Measurements from ENCODE around the gene LIPC. TPM values are rescaled to one million over a fixed set of nuclear protein-coding genes. Genes with fewer than 3 reads are reported as not detected.
"Not testable (repeated sequence)": the region's sequence is repeated elsewhere in the genome, so short reads cannot be mapped to it uniquely, and the experiment has no call there.

The LIPC gene
- total RNA-seq, 1 donor from 2014 or later, result not detected

DNA sequence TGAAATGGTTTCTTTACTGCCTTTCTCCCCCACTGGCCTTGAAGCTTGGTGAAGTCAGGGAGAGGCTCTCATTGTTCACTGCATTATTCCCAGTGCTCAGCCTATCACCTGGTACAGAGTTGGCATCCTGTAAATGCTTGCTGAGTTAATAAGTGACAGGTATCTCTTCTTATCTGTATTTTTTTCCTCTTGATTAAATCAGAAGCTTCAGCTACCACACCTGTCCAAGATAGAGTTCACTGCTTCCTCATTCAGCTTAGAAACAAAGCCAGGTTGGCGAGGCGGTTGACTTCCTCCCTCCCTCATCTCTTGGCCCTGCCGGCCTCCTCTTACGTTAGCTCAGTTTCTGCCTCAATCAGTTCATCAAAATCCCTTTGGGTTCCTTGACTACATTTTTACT lies 142.8 kb downstream of the LIPC start:
- no peak for DNase-seq (ENCODE audit: low spot score)

DNA sequence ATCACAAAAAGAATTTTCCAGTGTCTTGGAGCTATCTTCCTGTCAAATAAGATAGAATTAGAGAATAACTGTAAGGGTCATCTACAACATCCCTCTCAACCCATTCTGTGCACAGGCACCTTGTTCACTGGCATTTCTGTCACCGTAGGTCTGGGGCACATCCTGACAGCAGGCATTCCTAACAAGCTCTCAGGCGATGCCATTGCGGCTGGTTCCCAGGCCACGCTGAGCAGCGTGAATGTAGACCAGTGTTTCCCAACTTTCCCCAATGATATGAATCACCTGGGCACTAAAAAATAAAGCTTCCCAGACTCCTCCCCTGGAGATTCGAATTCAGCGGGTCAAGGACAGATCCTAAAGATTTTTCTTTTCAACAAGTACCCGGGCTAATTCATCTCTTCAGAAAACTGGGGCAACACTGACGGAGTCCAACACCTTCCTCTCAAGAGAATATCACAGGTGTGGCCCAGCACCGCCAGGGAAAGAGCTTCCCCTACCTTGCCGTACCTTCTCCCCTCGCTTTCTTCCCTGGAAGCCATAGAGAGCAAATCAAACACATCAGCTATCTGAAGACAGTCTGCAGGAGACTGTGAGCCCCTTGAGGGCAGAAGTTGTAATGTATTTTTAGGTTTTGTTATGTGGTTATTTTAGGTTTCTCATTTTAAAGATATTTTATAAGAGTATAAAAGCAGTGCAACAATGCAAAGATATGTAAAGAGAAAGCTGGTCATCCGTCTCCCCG lies 143.4 kb downstream of the LIPC start:
- DNase-seq (ENCODE audit: low spot score), result no peak

DNA sequence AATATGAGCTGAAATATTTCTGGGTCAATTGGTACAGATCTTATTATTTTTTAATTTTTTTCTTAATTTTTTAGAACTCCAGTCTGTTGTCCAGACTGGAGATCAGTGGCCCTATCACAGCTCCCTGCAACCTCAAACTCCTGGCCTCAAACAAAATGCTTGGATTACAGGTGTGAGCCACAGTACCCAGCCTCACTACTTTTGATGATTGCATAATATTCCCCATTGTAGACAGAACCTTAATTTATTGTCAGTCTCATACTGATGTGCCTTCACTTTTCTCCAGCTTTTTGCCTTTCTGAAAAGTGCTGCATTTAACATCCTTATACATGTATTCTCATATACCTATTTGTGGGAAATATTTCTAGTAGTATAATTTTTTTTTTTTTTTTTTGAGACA lies 144.9 kb downstream of the LIPC start:
- DNase-seq (ENCODE audit: low spot score), result no peak

DNA sequence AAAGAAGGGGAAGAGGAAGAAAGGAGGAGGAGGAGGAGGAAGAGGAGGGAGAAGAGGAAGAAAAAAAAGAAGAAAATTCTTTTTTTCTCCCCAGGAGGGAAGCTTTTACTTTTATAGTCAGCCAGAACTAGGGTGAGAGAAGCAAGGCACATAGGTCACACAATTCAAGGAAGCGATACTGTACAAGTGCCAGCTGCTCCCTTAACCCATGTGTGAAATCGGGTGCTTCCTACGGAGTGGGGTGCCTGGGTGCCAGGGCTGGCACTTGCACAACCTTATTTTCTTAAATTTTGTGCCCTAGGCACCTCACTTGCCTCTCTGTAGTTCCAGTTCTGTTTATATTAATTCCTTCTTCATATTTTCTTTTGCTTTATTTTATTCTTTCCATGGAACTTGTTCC lies 150.4 kb downstream of the LIPC start:
- DNase-seq (ENCODE audit: low spot score), result no peak

DNA sequence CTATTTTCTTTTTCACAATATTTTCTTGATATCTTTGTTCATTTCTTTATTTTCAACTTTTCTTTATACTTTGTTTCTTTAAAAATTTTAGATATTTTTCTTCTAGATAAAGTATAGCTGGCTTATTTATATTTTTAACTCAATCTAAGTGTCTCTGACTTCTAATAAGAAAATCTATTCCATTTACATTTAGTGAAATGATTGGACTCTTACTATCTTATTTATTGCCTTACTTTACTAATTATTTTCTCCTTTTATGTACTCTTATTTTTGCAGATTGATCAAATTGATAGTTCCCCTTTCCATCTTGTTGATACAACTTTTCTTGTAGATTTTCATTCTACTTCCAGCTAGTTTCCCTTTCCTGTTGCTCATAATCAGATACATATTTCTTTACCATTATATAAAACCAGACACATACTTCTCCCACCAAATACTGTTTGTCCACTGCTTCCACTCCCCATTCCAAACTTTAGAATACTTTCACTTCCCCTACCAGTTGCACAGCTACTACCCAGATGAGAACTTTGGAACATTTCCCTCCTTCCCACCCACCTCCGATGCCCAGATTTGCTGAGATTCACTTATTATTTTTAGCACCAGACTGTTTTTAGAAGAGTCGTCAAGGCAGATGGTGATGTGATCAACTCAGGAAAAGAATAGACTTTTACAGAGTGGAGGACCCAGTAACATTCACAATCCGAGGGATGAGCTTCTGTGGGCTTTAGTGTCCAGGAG lies 151.5 kb downstream of the LIPC start:
- DNase-seq (ENCODE audit: low spot score), result no peak

- DNase-seq (ENCODE audit: low spot score), result no peak
Measured at GRCh38 chr15:58584789-58585461, 153.1 kb downstream of the LIPC start.

- no peak for DNase-seq (ENCODE audit: low spot score)
Measured at GRCh38 chr15:58585693-58586443, 154.1 kb downstream of the LIPC start.

- no peak for DNase-seq (ENCODE audit: low spot score)
Measured at GRCh38 chr15:58587486-58587885, 155.7 kb downstream of the LIPC start.

DNA sequence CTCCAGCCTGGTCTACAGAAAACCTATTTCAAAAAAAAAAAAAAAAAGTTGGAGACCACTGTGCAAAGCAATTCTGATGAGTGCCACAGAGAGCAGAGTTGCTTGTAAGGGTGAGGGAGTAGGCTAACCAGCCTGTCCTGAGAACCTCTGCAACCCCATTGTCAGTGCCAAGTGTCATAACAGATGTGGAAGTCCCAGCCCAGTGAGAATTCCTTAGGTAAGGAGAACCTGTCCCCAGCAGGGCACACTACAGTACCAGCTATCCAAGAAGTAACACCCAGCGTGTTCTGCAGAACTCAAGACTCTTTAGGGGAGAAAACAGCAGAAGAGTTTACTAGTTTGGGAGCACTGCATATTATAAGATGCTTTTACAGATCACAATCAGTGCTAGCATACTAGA lies 156.3 kb downstream of the LIPC start:
- no peak for DNase-seq (ENCODE audit: low spot score)

GRCh38 chr15:58589047-58589446 lies 157.3 kb downstream of the LIPC start:
- no peak for DNase-seq (ENCODE audit: low spot score)

GRCh38 chr15:58590236-58590635 lies 158.4 kb downstream of the LIPC start:
- no peak for DNase-seq (ENCODE audit: low spot score)

GRCh38 chr15:58590926-58591325 lies 159.1 kb downstream of the LIPC start:
- no peak for DNase-seq (ENCODE audit: low spot score)

DNA sequence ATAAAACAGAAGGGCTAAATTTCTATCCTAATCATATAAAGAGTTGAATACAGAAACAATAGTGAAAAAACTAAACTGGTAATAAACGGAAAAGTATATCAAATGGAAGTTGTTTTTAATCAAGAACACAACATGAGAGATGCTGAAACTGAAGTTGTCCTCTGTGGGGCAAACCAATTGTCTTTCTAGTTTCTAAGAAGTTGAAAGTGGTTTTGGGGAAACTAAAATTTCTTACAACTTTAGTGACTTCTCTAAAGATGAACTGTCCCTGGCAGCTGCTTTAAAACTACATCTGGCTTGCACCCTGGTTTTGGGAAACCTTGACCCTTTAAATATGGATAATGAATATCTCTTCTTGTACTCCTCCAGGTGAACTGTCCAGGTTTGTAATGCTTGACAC lies 162.1 kb downstream of the LIPC start:
- no peak for DNase-seq (ENCODE audit: low spot score)

GRCh38 chr15:58594898-58595297 lies 163.1 kb downstream of the LIPC start:
- DNase-seq (ENCODE audit: low spot score), result no peak

DNA sequence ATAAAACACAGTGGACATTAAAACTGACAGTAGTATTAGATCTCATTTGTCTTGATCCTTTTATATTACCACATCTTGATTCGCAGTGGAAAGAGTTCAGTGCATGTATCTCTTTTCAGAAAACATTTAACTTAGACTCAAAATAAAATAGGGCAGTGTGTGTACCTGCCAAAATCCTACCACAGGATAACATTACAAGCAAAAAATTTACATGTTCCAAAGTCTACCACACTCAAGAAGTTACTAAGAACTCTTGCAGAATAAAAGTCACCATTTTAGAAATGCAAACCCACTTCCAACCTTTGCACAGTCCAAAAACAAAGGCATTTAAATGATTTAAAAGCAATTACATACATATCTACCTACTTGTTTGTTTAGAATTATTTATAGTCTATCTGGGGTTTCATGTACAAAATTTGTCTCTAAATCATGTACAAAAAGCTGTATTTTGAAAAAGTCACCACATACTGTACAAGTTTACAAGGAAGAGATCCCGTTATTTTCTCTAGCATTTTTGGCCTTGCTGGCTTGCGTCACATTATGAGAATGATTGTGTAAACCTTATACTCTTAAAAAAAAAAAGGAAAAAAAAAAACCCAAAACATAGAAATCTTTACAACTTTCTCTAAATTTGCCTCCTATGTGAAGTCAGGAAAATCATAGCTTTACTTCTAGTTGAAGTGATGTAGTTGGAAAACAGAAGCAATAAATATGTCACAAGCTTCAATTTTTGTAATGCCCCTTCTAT lies 163.9 kb downstream of the LIPC start:
- no peak for DNase-seq (ENCODE audit: low spot score)

DNA sequence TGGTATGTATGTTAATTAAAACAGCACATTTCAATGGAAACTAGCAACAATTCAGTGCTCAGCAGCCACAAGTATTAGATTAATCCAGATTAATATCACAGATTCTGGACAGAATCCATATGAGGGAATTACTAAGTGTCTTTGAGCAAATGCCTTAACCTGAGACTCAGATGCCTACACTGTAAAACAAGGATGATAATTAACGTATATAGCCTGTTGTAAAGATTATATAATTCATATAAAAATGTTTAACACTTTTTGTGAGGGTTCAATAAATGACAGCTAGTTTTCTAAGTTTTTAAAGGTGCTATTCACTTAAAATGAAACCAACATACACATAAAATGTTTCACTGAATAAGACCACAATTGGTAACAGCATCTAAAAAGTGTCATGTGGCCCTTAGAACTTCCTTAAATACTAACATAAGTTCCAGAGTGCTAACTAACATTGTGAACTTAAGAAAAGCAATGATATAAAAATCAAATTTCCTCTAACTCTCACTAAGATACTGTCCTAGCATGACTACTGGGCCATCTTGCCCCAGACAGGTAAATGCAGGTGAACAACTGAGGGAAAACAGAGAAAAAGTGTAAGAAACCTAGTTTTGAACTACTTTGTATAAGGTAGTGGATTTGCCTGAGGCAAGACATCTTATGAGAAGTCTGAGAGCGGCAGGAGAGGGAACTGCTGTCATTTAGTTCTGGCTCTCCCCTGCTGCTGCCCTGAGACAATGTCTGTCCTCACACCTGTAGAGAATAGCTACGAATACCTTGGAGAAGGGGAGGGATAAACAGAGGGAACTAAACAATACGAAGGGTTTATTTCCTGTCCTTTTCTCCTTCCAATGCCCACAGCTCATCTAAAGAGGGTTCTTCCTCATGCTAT lies 166.4 kb downstream of the LIPC start:
- DNase-seq (ENCODE audit: low spot score), result no peak

- DNase-seq (ENCODE audit: low spot score), result no peak
Measured at GRCh38 chr15:58598829-58599210, 167.0 kb downstream of the LIPC start.

DNA sequence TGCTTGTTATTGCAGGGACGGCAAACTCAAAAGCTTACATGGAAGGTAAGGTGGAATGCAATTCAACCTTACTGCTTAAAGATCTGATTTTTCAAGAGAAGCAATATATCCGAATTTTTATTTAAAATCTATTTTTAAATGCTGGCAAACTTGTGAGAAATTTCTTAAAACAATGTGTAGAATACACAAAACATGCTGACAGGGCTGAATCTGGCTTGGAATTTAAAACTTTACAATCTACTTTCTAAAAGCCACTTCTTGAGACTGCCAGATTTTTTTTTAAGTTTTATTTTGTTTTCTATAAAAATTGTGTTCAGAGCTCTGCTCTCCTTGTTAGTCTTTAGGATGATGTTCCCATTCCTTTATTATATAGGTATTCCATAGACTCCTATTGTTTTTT lies 171.0 kb downstream of the LIPC start:
- DNase-seq (ENCODE audit: low spot score), result no peak

GRCh38 chr15:58603927-58604326 lies 172.1 kb downstream of the LIPC start:
- not testable (repeated sequence) for DNase-seq (ENCODE audit: low spot score)

DNA sequence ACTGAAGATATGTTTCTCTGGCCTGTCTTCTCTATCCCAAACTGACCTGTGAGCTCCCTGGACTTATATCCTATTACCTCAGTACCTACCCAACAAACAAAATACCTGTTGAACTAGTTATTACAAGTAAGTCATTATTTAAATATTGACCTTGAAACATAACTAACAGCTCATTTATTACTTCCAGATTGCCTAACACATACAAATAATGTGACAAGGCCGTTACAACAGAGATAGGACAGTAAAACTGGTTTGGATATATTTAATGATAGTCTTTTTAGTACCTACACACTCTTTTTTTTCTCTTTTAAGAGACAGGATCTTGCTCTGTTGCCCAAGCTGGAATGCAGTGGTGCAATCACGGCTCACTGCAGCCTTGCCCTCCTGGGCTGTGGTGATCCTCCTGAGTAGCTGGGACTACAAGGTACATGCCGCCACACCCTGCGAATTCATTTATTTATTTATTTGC lies 172.7 kb downstream of the LIPC start:
- no peak for DNase-seq (ENCODE audit: low spot score)
